Hematopoietic multipotent progenitor cell treated with erythropoietin and hydrocortisone succinate and interleukin-3 and kit ligand, for 6 days (in vitro differentiated cells): ENCODE results near the gene IRAK2.
"Not testable (repeated sequence)": the region's sequence is repeated elsewhere in the genome, so short reads cannot be mapped to it uniquely, and the experiment has no call there.

ENCODE experiments used
- DNase-seq: peaks from one replicate; pipeline ENCODE4 v3.0.0-alpha.2; 2015

IRAK2 gene, protein sequence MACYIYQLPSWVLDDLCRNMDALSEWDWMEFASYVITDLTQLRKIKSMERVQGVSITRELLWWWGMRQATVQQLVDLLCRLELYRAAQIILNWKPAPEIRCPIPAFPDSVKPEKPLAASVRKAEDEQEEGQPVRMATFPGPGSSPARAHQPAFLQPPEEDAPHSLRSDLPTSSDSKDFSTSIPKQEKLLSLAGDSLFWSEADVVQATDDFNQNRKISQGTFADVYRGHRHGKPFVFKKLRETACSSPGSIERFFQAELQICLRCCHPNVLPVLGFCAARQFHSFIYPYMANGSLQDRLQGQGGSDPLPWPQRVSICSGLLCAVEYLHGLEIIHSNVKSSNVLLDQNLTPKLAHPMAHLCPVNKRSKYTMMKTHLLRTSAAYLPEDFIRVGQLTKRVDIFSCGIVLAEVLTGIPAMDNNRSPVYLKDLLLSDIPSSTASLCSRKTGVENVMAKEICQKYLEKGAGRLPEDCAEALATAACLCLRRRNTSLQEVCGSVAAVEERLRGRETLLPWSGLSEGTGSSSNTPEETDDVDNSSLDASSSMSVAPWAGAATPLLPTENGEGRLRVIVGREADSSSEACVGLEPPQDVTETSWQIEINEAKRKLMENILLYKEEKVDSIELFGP

DNA sequence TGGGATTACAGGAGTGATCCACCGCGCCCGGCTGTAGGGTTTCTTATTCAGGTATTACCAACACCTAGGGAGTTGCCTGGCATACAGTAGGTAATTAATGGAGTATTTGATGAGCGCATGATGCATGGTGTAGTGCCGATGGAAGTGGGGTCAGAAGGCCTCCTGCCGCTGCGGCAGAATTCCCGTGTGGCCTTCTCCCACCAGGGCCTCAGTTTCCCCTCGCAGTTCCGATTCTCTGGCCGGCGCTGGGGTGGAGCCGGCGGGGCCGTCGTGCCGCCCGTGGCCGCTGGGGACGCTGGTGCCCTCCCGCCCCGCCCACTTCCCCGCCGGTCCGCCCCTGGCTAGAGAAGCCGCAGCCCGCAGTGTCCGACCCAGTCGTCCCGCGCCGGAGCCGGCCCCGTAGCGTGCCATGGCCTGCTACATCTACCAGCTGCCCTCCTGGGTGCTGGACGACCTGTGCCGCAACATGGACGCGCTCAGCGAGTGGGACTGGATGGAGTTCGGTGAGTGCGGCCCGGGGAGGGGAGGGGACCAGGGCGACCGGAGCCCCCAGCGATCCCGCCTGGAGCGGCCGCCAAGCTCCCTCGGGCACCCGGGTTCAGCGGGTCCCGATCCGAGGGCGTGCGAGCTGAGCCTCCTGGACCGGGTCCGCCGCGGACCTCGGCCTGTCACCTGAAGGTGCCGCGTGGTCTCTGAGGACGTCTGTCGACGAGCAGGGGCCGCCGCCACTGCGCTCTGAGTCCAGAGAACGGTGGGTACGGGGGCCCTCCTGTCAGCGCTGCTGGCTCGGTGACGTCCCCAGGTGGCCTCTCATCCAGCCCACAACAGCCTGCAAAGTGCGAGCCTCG is at the start of gene IRAK2:
Gene IRAK2 (plus strand): TSS at position 374 of the 848 bp plus-strand sequence. CDS start 36 bp downstream, at position 410.
- DNase-seq, result peak; percentile 74

DNA sequence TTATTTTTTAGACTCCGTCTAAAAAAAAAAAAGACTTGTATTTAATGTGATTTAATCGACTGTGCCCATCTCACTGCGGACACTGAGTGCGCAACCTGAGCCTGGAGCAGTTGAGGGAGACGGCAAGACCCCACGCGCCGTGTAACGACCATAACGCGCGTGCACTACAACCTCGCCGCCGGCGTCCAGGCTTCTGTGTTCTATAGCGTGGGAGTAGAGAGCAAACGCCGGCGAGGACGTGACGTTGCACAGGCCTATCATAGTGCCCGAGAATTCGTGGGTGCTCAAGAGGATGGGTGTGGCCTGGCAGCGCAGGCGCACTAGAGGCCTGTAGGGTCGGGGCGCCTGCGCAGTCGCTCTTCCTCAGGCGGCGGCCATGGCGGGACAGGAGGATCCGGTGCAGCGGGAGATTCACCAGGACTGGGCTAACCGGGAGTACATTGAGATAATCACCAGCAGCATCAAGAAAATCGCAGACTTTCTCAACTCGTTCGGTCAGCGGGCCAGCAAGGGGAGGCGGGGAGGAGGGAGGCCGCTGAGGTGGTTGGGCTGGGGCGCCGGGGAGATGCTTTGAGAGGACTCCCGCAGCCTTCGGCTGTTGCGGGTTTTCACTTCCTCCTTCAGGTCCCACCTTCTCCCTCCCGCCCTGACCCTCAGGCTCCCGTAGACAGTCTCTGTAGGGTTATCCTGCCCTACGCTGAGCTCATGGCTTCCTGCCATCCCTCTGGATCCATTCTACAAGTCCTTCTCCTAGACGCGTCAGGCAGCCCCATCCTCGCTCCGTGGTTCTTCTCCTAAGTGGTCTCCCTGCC is 49.2 kb upstream of the IRAK2 start, which contains the start of gene BRK1:
Gene BRK1 (plus strand): TSS at position 350 of the 812 bp plus-strand sequence. CDS start 27 bp downstream, at position 377.
- DNase-seq, result peak; percentile 99

DNA sequence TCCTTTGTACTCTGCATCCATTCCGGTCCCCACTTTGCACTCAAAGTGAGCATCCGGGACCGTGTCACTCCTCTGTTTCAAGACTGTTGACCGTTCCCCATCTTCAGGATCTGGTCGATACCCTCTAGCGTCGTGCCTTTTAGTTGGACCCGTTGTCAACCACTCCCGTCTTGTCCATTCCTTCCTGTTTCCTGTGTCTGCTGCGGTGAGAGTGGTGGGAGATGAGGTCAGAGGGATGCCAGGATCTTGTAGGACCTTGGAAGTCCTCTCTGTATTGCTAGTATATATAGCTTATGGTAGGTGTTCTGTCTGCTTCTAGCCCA is 48.6 kb upstream of the IRAK2 start:
- peak; percentile 66 for DNase-seq

DNA sequence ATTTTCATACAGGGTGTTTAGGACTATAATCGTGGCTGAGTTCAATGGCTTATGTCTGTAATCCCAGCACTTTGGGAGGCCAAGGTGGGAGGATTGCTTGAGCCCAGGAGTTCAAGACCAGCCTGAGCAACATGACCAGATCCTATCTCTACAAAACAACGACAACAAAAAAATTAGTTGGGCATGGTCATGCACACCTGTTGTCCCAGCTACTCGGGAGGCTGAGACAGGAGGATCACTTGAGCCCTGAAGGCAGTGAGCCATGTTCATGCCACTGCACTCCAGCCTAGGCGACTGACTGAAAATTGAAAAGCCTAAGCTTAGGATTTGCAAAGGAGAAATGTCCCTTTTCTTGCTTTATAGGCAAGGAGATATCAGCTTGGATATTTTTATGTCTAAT is 47.8 kb upstream of the IRAK2 start:
- no peak for DNase-seq

DNA sequence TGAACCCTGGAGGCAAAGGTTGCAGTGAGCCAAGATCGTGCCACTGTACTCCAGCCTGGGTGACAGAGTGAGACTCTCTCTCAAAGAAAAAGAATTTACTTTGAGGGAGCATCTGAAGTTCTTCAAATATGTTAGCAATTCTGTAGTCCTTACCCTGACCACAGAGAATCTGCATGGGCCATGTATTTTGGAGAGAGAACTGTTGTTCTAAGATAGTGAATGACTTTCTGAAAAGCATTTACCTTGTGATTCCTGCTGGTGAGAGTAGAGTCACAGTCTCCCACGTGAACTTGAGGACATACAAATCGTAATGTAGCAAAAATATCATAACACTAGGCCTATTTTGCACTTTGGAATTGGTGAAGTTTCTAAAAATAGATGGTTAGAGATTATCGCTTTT is 45.3 kb upstream of the IRAK2 start:
- DNase-seq, result no peak

DNA sequence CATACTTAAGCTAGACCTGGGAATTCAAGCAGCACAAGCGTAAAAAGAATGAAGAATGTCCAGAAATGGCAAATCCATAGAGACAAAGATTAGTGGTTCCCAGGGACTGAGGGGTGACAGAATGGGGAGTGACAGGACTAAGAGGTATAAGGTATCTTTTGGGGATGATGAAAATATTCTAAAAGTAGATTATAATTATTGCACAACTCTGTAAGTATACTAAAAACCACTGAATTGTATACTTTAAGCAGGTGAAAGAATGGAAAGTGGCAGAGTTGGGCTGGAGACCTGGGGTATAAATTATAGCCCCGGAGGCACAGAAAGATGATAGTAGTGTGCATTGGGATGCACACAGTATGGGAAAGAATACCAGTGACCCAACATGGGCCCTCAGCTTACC is 43.7 kb upstream of the IRAK2 start:
- no peak for DNase-seq

DNA sequence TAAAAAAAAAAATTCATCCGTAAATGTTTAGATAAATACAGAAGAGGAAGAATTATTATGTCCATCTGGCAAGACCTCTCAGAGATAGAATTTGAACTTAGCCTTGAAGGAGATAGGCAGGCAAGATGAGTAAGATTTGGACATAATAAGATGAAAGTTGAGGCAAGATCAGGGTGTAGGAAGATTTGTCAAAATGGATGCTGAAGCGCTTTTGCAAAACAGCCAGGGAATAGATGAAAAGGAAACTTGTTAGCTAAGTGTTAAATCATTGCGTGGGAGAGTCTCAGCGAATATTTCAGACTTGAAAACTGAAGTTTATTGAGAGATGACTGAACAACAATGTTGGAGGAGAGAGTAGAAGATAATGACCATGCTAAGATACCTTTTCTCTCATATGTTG is 42.0 kb upstream of the IRAK2 start:
- no peak for DNase-seq

DNA sequence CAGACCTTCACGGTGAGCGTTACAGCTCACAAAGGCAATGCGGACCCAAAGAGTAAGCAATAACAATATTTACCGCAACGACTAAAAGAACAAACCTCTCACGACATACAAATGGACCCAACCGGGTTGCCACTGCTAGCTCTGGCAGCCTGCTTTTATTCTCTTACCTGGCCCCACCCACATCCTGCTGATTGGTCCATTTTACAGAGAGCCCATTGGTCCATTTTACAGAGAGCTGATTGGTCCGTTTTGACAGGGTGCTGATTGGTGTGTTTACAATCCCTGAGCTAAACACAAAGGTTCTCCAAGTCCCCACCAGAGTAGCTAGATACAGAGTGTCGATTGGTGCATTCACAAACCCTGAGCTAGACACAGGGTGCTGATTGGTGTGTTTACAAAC is 28.8 kb upstream of the IRAK2 start:
- DNase-seq, result not testable (repeated sequence)

DNA sequence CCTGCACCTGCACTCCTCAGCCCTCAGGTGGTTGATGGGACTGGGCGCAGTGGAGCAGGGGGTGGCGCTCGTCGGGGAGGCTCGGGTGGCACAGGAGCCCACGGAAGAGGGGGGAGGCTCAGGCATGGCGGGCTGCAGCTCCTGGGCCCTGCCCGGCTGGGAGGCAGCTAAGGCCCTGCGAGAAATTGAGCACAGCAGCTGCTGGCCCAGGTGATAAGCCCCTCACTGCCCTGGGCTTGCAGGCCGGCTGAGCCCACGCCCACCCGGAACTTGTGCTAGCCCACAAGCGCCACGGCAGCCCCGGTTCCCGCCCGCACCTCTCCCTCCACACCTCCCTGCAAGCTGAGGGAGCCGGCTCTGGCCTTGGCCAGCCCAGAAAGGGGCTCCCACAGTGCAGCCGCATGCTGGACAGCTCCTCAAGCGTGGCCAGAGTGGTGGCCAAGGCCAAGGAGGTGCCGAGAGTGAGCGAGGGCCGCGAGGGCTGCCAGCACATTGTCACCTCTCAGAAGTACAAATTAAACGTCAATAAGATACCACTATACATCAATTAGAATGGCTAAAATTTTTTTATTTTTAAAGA is 28.2 kb upstream of the IRAK2 start:
- no peak for DNase-seq

DNA sequence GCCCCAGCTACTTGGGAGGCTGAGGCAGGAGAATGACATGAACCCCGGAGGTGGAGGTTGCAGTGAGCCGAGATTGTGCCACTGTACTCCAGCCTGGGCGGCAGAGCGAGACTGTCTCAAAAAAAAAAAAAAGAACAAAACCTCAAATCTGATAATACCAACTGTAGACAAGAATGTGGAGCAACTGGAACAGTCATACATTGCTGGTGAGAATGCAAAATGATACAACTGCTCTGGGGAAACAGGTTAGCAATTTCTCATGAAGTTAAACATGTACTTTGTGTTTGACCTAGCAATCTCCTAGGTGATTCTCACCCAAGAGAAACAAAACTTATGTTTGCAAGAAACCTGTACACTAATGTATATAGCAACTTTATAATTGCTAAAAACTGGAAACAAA is 27.5 kb upstream of the IRAK2 start:
- peak; percentile 87 for DNase-seq

DNA sequence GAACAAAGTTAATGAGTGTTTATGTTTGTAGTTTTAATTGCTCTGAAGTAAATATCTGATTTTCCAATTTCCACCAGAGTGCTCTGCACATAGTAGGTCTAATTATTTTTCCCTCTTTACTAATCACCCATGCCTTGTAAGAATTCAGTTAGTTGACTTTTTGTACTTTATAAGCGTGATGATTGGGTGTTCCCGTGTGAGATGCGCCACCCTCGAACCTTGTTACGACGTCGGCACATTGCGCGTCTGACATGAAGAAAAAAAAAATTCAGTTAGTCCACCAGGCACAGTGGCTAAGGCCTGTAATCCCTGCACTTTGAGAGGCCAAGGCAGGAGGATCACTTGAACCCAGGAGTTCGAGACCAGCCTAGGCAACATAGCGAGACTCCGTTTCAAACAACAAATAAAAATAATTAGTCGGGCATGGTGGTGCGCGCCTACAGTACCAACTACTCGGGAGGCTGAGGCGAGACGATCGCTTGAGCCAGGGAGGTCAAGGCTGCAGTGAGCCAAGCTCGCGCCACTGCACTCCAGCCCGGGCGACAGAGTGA is 23.6 kb upstream of the IRAK2 start:
- DNase-seq, result no peak

DNA sequence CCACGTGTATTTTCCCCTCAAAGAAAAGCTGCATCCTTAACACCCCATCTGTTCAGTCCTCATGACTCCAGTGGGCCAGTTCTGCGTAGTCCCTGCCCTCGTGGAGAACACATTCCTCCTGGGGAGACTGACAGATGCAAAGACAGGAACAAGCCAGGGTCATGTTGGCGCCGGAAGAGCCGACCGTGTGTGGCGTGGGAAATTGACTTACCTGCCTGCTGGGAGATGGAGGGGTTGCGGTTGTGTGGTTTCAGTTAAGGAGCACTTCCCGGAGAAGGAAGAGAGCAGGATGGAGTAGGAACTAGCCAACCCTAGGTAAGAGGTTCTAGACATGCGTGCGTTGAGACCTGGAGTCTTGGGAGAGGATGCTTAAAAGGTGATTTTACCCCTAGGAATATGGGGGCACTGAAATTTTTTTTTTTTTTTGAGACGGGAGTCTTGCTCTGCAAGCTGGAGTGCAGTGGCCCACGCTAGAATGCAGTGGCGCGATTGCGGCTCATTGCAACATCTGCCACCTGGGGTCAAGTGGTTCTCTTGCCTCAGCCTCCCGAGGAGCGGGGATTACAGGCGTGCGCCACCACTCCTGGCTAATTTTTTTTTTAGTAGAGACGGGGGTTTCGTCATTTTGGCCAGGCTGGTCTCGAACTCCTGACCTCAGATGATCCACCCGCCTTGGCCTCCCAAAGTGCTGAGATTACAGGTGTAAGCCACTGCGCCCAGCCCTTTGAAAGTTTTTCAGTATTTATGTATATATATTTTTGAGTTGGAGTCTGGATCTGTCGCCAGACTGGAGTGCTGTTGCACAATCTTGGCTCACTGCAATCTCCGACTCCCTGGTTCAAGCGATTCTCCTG is 21.8 kb upstream of the IRAK2 start:
- DNase-seq, result no peak

DNA sequence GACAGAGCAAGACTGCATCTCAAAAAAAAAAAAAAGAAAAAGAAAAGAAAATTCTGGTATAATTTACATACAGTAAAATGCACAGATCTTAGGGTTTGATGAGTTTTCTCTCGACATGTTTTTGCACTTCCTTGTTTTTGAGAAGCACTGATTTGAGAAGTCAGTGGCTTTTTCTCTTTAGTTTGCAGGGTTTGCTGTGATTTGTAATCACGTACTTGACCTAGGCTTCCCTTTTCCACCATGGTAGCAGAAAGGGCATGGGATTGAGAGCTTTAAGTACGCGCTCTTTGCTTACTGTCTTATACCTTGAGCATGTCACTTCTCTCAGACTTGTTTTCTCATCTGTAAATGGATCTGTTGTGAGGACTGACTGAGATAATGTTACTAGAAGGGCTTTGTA is 19.0 kb upstream of the IRAK2 start:
- no peak for DNase-seq

DNA sequence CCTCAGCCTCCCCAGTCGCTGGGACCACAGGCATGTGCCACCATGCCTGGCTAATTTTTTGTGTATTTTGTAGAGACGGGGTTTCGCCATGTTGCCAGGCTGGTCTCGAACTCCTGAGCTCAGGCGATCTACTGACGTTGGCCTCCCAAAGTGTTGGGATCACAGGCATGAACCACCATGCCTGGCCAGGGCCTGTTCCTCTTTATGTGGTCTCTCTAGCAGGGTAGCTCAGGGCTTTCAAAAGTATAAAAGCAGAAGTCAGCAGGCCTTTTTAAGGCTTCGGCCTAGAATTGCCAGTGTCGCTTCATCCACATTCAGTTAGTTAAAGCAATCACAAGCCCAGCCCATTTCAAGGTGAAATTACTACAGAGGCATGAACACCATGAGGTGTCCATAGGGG is 15.5 kb upstream of the IRAK2 start:
- no peak for DNase-seq

DNA sequence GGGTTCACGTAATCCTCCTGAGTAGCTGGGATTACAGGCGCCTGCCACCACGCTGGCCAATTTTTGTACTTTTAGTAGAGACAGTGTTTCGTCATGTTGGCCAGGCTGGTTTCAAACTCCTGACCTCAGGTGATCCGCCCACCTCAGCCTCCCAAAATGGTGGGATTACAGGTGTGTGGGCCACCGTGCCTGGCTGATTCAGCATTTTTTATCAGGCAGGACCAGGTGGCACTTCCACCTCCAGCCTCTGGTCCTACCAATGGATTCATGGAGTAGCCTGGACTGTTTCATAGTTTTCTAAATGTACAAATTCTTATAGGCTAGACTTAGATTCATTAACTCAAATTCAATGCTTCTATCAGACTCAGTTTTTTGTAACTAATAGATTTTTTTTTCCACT is 13.7 kb upstream of the IRAK2 start:
- DNase-seq, result no peak

DNA sequence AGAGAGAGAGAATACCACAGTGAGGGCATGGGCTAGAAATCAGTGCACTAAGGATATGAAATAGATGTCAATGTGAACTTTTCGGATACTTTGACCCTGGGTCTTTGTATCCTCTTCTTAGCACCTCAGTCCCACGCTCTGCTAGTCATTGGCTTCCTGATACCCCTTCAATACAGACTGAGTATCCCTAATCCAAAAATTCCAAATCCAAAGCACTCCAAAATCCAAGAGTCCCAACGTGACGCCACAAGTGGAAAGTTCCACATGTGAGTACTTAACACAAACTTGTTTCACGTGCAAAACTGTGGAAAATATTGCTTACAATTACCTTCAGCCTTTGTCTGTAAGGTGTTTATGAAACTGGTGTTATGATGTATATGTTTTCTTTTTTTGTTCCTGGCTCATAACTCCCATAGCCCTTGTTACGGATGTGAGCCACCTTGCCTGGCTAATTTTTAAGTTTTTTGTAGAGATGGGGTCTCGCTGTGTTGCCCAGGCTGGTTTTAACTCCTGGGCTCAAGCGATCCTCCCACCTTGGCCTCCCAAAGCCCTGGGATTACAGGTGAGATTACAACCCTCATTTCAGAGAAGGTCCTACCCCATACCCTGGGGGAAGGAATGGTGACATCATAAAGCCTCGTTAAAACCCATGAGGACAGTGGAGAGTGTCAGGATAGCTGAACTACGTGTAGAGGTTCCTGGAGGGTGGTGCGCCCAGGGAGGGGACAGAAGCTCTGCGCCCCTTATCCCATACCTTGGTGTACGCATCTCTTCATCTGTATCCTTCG is 10.2 kb upstream of the IRAK2 start:
- no peak for DNase-seq

DNA sequence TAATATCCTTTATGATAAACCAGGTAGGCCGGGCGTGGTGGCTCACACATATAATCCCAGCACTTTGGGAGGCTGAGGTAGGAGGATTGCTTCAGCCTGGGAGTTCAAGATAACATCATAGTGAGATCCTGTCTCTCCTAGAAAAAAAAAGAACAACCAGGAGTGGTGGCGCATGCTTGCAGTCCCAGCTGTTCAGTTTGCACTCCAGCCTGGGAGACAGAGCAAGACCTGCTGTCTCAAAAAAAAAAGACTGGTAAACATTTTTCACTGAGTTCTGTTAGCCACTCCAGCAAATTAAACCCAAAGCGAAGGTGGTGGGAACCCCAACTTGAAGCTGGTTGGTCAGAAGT is 9.6 kb upstream of the IRAK2 start:
- no peak for DNase-seq

DNA sequence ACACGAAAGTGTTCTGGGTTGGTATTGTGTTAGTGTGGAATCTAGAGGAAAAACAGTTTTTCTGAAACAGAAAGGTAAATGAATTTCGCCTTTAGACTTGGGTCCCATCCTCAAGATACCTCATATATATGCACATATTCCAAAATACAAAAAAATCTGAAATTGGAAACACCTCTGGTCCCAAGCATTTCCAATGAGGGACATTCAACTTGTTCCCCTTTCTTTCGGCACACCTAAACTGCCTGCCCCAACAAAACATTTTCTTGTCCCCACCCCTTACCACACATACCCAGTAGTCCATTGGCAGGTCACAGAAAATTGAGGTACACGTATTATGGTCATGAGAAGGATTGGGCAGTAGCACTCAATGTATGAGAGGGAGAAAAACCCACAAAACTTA is 9.1 kb upstream of the IRAK2 start:
- DNase-seq, result no peak

DNA sequence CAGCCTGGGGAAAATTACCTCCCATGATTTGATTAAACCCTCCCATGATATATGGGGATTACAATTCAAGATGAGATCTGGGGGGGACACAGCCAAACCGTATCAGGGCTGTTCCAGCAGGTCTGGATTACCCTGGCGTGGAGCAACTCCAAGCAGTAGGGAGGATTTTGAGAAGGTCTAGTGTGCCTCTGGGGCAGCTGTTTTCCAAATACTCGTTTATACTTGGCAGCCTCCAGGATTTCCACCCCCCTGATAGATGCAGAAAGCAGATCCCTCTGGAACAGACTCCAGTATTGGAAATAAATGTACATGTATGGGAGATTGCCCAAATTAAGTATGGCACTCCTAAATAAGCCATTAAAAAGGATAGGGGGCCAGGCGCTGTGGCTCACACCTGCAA is 7.7 kb upstream of the IRAK2 start:
- no peak for DNase-seq

DNA sequence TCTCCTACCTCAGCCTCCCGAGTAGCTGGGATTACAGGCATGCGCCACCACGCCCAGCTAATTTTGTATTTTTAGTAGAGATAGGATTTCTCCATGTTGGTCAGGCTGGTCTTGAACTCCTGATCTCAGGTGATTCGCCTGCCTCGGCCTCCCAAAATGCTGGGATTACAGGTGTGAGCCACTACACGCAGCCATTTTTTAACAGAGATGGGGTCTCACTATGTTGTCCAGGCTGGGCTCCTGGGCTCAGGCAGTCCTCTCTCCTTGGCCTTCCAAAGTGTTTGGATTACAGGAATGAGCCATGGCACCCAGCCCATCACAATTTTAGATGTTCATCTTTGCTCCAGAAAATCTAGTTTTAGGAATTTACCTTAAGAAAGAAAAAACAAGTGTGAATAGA is 6.2 kb upstream of the IRAK2 start:
- not testable (repeated sequence) for DNase-seq
